Osteoblast (primary cell): ENCODE results near the gene RALGPS1. TPM values are rescaled to one million over a fixed set of nuclear protein-coding genes. Genes with fewer than 3 reads are reported as not detected.

ENCODE experiments used
- DNase-seq: peaks from one replicate; pipeline ENCODE4 v3.0.0; 2011; ENCODE audit warnings: low spot score, mixed read lengths; ENCODE audit not compliant: insufficient read length; ENCODE audit errors: missing footprints
- H2AFZ ChIP-seq: 2 replicates; pipeline ENCODE4 v1.6.0; 2011; ENCODE audit warnings: mild to moderate bottlenecking, low read length
- H3K27ac ChIP-seq: 2 replicates; pipeline ENCODE4 v1.5.1; 2011; ENCODE audit warnings: mild to moderate bottlenecking, low read depth, low read length, moderate library complexity
- H3K27me3 ChIP-seq: 2 replicates; pipeline ENCODE4 v1.6.0; 2012; ENCODE audit warnings: mild to moderate bottlenecking, control low read depth, inconsistent platforms, low read length, moderate library complexity; ENCODE audit not compliant: insufficient read depth
- H3K36me3 ChIP-seq: 2 replicates; pipeline ENCODE4 v1.5.1; 2011; ENCODE audit warnings: mild to moderate bottlenecking, low read length, control low read depth, moderate library complexity; ENCODE audit not compliant: insufficient read depth
- H3K4me1 ChIP-seq: 2 replicates; pipeline ENCODE4 v1.5.1; 2011; ENCODE audit warnings: mild to moderate bottlenecking, low read length, control low read depth, moderate library complexity; ENCODE audit not compliant: insufficient read depth
- H3K4me2 ChIP-seq: 2 replicates; pipeline ENCODE4 v1.6.0; 2011; ENCODE audit warnings: mild to moderate bottlenecking, low read length; ENCODE audit not compliant: insufficient read depth
- H3K4me3 ChIP-seq: fragments of 200-600 bp; sonication (generic); 3 replicates; pipeline ENCODE4 v1.5.1; 2012; ENCODE audit warnings: mild to moderate bottlenecking, low read length, inconsistent platforms; ENCODE audit not compliant: insufficient read depth
- H3K79me2 ChIP-seq: 2 replicates; pipeline ENCODE4 v1.6.0; 2012; ENCODE audit warnings: mild to moderate bottlenecking, low read length, control low read depth, inconsistent platforms; ENCODE audit not compliant: insufficient read depth
- H3K9me3 ChIP-seq: 2 replicates; pipeline ENCODE4 v1.5.1; 2011; ENCODE audit warnings: low read depth, low read length, control low read depth
- H4K20me1 ChIP-seq: 2 replicates; pipeline ENCODE4 v1.6.0; 2012; ENCODE audit warnings: mild to moderate bottlenecking, low read length, control low read depth; ENCODE audit not compliant: insufficient read depth
- CTCF ChIP-seq: IDR thresholded peaks from 2 replicates; pipeline ENCODE4 v1.5.1; 2011; ENCODE audit warnings: mild to moderate bottlenecking, low read depth, low read length, moderate library complexity; ENCODE audit errors: extremely low read depth
- total RNA-seq: library from RNA; depleted of rRNA; stranded (reverse); fragments of >200 nt; gene quantifications from 2 replicates; pipeline ENCODE4 v1.2.3, GENCODE V29; 2012

Gene RALGPS1
- total RNA-seq, 1 donor: 5.1 TPM

- Histone ChIP-seq H3K4me3 (peak overlapping the region; percentile 70), H3K27me3 (peaks cover 39% of the 10 kb centered on the region), H3K9me3 (no peaks in the 10 kb centered on the region), H3K36me3 (no peaks in the 10 kb centered on the region), H3K4me1 (no peaks in the 10 kb centered on the region), H3K27ac (no peak overlapping the region), H2AFZ (no peak overlapping the region), H3K79me2 (no peaks in the 10 kb centered on the region), H3K4me2 (peak overlapping the region; percentile 73), H4K20me1 (peaks cover 3% of the 10 kb centered on the region)
- TF ChIP-seq CTCF: no peak
- DNase-seq: peak; percentile 96
These were observed 311.4 kb downstream of the RALGPS1 start for GRCh38 chr9:127225801-127226625.

GRCh38 chr9:127229691-127230417 is 315.3 kb downstream of the RALGPS1 start:
- Histone ChIP-seq H4K20me1 (peaks cover 3% of the 10 kb centered on the region), H3K36me3 (no peaks in the 10 kb centered on the region), H3K4me2 (no peak overlapping the region), H3K27me3 (peaks cover 6% of the 10 kb centered on the region), H3K79me2 (no peaks in the 10 kb centered on the region), H3K4me1 (no peaks in the 10 kb centered on the region), H3K4me3 (no peak overlapping the region), H3K9me3 (no peaks in the 10 kb centered on the region), H3K27ac (no peak overlapping the region), H2AFZ (no peak overlapping the region)
- DNase-seq: no peak
- no peak for TF ChIP-seq CTCF

- H3K79me2 ChIP-seq: no peaks in the 10 kb centered on the region
- no peaks in the 10 kb centered on the region for H3K9me3 ChIP-seq
- H3K27me3 ChIP-seq: peaks cover 3% of the 10 kb centered on the region
- no peak for TF ChIP-seq CTCF
- H3K4me3 ChIP-seq: no peak overlapping the region
- peaks cover 1% of the 10 kb centered on the region for H4K20me1 ChIP-seq
- no peaks in the 10 kb centered on the region for H3K4me1 ChIP-seq
- no peaks in the 10 kb centered on the region for H3K36me3 ChIP-seq
- H3K27ac ChIP-seq: no peak overlapping the region
- no peak overlapping the region for H3K4me2 ChIP-seq
- H2AFZ ChIP-seq: no peak overlapping the region
- no peak for DNase-seq
These were observed 317.1 kb downstream of the RALGPS1 start for GRCh38 chr9:127231666-127232065.
